HPDE6-E6E7 (cell line): Measurements from ENCODE around the gene SYT9.

ENCODE experiments used
- DNase-seq: peaks from one replicate; pipeline ENCODE4 v3.0.0; 2011; ENCODE audit warnings: missing footprints; ENCODE audit errors: extremely low spot score

SYT9 gene, protein sequence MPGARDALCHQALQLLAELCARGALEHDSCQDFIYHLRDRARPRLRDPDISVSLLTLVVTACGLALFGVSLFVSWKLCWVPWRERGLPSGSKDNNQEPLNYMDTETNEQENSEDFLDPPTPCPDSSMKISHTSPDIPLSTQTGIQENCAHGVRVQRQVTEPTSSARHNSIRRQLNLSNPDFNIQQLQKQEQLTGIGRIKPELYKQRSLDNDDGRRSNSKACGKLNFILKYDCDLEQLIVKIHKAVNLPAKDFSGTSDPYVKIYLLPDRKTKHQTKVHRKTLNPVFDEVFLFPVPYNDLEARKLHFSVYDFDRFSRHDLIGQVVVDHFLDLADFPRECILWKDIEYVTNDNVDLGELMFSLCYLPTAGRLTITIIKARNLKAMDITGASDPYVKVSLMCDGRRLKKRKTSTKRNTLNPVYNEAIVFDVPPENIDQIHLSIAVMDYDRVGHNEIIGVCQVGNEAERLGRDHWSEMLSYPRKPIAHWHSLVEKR

DNA sequence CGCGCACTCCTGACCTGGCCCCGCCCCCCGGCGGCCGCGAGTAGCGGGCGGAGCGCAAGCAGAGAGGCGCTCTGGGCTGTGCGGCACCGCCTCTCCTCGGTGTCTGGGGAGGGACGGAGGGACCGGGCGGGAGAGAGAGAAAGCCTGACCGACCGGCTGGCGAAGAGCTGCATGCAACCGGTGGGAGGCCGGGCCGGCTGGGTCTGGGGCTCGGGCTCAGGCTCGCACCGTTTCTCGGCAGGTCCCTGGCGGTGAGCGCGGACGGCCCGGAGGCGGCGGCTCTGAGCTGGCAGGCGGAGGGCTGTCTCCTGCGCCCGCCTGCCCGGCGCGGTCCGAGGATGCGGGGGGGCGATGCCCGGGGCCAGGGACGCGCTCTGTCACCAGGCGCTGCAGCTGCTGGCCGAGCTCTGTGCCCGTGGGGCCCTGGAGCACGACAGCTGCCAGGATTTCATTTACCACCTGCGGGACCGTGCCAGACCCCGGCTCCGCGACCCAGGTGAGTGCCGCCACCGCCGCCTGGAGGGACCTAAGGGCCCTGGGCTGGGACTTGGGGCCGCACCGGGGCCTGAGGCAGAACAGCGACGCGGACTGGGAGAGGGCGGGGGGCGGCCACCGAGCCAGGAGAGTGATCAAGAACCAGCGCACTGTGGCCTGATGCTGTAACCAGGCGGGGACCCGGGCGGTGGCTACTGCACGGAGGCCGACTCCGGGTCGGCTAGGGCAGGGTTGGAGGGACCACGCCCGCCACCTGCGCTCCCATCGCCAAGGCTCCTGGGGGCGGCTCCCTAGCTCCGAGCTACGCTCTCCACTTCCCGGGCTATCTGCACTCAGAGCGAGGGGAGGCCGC lies at the start of gene SYT9:
Gene SYT9, plus strand, starts transcription at position 69 of the 847 bp plus-strand sequence. Its CDS starts 283 bp downstream, at position 352.
- DNase-seq, result no peak

DNA sequence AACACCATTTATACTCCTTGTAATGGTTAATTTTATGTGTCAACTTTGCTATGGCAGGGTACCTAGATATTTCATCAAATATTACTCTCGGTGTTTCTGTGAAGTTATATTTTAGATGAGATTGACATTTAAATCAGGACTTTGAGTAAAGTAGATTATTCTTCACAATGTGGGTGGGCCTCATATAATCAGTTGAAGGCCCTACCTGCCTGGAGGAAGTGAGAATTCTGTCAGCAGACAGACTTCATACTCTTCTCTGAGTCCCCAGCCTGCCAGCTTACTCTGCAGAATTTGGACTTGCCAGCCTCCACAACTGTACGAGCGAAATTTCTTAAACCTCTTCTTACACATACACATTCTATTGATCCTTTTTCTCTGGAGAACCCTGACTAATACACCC lies 49.3 kb upstream of the SYT9 start:
- no peak for DNase-seq

DNA sequence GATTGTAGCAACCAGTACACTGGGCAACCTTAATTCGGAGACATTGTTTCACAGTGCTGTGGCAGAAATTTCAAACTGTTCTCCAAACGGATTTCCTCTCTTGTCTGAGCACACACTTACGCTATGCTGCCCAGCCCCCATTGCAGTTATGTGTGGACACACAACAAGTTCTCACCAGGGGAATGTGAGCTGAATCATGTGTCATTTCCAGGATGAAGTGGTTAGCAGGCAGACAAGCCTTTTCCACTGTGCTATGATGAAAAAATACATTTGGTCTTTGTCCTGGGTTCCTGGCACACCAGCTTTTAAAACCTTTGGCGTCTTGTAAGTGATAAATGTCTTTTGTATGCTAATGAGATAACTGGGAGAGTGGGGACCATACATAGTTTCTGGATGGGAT lies 46.9 kb upstream of the SYT9 start:
- no peak for DNase-seq

DNA sequence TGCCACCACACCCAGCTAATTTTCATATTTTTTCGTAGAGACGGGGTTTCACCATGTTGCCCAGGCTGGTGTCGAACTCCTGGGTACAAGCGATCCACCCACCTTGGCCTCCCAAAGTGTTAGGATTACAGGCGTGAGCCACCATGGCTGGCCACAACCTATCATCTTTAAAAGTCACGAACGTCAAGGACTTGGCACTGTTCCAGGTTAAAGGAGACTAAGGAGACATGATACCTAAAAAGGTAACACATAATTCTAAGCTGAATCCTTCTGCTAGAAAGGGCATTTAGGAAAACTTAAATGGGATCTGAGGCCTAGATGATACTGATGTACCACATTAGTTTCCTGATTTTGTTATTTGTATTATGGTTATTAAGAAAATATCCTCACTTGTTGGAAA lies 43.3 kb upstream of the SYT9 start:
- DNase-seq, result no peak

DNA sequence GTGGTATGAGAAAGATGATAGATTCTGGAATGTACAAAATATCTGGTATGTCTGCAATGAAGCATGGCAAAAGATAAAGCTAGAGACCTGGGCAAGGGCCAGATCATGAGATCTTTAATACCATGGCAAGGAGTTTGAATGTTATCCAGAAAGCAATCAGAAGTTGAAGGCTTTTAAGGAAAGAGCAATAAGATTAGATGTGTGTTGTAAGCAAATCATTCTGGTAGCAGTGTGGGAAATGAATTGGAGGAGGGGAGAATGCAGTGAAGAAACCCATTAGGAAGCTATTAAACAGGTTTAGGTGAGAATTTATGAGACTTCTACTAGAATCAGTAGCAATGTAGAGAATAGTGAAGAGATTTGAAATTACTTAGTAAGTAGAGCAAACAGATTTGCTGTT lies 32.2 kb upstream of the SYT9 start:
- DNase-seq, result no peak

DNA sequence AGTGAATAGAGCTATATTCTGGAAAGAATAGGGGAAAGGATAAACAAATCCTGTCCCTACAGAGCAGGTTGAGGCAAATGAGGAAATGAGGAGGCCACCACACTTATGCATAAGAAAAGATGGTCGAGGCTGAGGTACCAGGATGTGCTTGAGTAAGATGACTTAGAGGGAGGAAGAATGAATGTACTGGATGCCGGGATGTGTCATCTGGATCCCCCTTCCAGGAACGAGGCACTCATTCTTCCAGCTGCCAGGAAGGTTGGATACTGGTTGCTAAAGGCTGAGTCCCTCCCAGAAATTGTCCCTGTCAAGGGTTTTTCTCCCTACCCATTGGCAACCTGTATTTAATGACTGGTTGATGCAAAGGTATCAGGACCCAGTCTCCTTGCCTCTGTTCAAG lies 31.1 kb upstream of the SYT9 start:
- no peak for DNase-seq

DNA sequence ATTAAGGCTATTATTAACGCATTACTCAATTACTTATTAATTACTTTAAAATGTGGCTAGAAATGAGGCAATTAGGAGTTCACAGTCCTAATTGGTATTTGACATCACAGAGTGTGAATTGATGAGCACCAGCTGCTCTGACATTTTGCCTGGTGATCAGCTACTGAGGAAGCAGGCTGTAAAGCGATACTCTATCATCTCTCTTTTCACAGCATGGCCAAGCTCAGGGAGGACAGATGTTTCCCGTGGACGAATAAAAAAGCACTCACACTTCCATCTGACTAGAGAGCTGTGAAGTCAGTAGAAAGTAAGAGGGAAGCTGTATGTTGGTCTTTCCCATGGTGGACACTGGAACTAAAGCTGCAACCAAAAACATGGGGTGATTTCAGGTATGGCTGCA lies 29.1 kb upstream of the SYT9 start:
- no peak for DNase-seq

DNA sequence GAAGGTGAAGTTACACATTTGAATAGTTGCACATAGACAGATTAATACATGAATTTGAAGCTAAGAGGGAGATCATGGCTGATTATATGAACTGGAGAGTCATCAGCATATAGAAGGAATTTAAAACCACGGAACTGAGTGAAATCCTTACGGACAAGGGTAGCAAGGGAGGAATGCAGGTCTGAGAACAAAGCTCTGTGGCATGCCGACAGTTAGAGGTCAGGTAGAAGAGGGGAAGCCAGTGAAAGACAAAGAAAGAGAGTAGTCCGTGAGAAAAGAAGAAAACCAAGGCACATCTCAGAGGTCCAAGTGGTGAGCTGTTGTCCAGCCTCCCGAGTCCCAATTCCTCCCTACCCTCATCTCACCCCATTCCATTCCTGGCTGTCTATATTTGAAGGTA lies 11.8 kb upstream of the SYT9 start:
- no peak for DNase-seq

DNA sequence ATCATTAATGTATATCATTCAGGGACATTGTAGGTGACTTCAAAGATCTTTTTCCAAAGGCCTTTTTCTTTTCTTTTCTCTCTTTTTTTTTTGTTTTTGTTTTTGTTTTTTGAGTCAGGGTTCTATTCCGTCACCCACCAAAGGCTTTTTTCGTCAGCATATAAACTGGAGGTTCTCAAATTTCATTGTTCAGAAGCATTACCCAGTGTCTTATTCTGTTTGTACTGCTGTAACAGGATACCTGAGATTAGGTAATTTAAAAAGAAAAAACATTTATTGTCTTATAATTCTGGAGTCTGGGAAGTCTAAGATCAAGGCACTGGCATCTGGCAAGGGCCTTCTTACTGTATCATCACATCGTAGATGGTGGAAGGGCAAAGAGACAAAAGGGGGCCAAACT lies 6.4 kb upstream of the SYT9 start:
- no peak for DNase-seq

DNA sequence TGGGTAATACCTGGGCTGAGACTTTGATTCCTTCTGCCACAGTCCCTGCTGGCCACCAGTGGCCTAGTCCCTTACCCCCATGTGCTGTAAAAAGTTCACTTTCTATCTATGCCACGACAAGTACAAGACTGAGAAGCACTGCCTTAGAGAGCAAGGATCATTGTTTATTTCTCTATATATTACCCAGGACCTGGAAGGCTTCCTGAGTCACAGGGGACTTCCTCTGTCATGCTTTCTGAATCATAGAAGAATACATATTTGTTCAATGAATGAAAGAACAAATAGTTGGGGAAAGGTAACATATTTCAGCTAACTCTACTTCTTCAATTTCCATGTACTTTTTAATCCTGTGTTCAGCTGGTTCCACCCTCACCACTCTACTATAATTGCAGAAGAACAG lies 5.5 kb upstream of the SYT9 start:
- DNase-seq, result no peak

DNA sequence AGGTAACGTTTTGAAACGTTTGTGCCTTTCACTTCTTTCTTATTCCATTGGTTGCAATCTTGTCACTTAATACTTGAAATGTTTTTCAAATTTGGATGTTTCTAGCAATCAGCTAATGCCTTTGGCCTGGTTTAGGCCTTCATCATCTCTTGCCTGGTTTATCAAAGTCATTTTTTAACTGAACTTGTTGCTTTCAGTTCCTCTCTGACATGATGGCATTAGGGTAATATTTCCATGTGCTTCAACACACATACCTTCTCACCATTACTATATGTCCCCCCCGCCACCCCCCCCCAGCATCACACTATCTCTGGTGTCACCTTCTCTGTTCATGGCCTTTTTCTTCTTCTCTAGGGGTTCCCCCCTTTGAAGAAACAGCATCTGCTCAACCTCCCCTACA lies 1.5 kb upstream of the SYT9 start:
- DNase-seq, result no peak

DNA sequence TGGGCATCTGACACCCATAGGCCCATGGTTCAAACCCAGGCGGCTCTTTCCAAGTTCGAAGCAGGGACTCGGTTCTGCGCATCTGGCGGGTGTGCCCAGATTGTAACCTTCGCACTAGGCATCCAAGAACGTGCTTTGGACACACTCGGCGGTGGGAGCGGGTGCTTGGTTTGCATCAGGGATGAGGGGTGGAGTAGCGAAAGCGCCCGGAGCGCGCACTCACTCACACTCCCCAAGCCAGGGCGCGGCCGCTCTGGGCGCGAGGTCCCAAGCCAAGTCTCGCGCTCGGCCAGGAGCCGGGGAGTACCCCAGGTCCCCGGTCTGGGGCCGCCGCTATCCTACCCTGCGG lies 243 bp upstream of the SYT9 start:
- DNase-seq, result no peak

DNA sequence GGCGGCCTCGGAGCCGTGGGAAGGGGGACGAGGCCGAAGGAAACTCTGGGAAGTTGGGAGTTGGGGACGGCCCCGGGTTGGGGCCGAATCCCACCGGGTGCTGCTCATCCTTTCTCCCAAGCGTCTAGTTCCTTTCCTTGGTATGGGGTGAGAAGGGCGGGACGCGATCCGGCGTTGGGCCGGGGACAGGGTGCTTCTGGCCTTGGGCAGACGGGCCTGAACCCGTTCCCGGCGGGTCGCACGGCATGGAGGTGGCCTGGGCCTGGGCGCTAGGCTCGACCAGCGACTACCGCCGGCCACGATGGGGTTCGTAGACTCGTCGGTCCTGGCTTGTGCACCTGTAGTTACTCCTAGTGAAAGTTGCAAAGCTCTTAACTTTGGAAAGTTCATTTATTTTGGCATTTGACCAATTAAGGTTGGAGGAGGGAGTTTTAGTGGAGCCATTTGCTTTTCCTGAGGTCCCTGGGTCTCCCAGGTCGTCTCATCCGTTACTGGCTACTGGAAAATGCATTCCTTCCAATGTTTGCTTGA lies 1.0 kb downstream of the SYT9 start:
- DNase-seq, result no peak

DNA sequence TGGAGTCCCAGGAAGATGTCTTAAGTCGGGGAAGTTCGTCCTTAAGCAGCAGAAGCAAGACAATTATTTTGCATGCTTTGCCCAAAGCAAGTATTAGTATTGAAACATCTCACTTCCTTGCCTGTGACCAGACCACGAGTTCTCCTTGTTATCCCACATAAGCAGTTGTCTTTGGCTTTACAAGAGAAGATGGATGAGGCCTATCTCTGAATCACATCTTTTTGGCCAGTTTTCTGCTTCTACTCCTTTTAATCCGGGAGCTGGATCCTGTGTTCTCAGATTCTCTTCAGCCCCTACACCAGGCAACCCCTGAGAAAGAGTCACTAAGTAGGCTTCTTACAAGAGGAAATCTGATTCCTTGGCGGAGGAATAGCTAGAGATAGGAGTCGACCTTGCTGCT lies 2.1 kb downstream of the SYT9 start:
- DNase-seq, result no peak

DNA sequence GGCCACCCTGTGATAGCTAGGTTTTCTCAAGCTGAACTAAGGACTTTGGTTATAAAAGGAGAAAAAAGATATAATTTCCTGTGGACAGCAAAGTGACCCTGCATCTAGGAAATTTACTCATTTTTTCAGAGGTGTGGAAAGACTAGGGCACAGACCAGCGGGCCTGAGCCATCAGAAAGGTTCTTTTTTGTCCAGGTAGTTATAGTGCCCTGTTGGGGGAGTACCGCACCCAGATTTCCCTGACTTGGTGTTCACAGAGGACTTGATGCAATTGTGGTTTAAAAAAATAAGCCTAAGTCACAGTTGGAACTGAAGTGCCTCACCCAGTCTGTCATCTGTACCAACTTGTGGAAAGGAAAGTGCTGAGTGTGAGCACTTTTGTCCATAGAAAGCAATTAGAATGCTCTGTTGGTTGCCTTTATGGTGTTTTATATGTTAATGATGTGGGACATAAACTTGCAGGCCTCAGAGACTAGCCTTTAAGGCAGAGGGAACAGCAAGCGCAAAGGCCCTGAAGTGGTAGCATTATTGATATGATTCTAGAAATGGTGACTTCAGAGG lies 3.1 kb downstream of the SYT9 start:
- DNase-seq, result no peak

DNA sequence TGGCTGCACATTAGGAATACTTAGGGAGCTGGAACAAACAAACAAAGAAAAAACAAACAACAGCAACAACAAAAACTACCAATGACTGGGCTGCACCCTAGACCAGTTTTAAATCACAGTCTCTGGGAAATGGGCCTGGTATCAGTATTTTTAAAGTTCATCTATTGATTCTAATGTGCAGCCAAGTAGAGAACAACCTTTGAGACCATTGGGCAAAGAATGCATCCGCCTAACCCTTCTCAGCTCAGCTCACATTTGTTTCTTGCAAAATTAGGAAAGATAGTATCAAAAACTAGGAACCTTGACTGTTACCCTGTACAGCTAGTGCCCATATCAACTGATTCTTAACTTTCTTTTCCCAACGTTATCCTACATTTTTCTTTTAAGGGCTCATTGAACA lies 5.2 kb downstream of the SYT9 start:
- no peak for DNase-seq

DNA sequence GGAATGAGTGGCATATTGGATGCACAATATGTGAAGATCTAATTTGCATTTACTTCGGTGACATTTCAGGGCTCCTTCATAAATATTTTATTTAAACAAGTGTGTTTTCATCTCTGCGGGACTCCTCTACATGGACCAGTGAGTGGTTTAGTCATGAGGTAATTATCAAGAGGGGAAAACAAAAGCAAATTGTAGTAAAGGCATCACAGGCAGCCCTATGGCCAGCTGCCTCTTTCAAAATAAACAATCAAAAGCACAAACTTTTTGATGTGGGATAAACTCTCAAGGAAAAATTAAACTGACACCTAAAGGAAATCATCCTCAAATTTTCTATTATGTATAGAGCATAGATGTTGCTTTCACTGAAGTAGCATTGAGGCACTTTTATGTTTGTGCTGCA lies 6.0 kb downstream of the SYT9 start:
- no peak for DNase-seq

DNA sequence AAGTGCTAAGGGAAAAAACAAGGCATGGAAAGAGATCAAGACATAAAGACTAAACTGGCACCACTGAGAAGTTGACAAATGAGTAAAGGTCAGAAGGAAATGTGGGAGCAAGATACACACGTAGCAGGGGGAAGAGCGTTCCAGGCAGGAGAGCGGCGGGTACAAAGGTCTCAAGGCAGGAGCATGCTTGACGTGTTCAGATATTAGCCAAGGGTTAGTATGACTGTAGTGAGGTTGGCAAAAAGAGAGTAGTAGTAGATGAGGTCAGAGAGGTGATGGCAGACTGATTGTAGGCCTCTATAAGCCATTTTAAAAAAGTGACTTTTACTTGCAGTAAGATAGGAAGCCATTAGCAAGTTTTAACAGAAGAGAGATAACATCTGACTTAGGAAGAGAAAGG lies 9.9 kb downstream of the SYT9 start:
- no peak for DNase-seq

DNA sequence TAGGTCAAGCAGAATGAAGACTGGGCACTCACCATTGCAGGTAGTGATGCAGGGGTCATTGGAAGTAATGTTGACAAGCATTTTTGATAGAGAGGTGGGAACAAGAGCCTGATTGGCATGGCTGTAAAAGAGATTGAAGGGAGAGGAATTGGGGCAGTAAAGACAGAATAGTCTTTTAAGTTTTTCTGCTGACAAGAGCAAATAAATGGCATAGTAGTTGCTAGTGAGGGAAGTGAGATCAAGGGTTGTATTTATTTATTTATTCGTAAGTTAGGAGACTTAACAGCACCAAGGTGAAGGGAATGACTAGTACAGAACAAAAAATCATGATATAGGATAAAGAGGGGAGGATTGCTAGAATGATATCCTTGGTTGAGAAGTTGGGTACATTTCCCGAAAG lies 11.0 kb downstream of the SYT9 start:
- DNase-seq, result no peak

DNA sequence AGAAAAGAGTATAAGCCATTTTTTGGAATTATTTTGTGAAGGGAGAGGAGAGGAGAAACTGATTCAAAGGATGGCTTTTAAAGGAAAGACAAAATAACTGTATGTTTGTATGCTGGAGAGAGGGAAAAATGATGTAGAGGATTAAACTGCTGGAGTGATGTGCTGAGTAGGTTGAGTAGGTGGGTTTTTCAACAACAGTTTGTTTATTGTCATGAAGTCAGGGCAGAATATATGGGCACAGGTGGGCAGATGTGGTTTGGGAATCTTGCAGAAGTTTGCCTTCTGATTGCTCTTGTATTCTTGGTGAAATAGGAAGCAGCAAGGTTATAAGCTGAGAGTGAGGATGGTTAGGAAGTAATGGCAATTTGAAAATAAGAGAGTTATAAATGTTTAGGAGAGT lies 12.1 kb downstream of the SYT9 start:
- no peak for DNase-seq

DNA sequence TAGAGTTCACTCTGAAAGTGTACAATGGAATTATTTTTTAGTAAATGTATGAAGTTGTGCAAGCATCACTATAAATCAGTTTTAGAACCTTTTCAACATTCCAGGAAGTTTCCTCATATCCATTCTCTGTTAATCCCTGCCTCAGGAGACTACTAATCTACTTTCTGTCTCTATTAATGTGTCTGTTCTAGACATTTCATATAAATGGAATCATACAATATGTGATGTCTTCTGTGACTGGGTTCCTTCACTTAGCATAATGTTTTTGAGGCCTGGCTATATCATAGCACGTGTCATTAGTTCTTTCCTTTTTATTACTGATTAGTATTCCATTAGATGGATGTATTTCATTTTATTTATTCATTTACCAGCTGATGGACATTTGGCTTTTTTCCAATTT lies 17.1 kb downstream of the SYT9 start:
- no peak for DNase-seq

DNA sequence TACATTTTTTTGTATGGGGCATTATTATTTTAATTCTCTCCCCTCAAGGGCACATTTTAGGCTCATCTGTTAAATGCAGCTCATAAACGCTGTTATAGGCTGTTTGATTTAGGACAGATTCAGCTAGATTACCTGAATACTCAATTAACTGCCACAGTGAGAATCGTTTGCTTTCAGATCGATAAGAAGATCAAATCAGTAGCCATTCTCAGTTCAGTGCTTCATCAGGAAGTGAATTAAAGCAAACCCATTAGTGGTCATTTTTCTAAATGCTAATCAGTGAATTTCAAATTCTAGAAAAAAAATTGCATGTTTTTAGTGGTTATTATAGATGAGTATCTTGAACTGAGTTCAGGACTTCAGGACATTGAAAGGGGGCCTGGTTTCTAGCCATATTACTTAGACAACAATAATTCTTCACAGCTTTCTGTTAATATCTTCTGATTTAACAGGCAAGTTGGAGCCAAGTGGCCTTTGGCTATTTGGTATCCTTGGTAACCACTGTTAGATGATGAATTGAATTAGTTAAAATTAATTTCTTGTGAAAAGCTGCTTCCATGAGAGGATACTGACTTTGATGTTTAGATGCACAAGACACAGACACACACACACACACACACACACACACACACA lies 18.6 kb downstream of the SYT9 start:
- no peak for DNase-seq
